Measurements from ENCODE around the gene HTR2C.
"Not testable (repeated sequence)": the region's sequence is repeated elsewhere in the genome, so short reads cannot be mapped to it uniquely, and the experiment has no call there.

The HTR2C gene

GRCh38 chrX:114924856-114925255 lies 341.0 kb downstream of the HTR2C start:
- no peaks in the 10 kb centered on the region for H3K27me3 ChIP-seq (ENCODE audit: insufficient read depth, poor library complexity, severe bottlenecking)

GRCh38 chrX:114930227-114930626 lies 346.3 kb downstream of the HTR2C start:
- Histone ChIP-seq H3K4me3 (ENCODE audit: severe bottlenecking) (no peak overlapping the region), H3K9me3 (ENCODE audit: severe bottlenecking) (no peaks in the 10 kb centered on the region), H3K27me3 (ENCODE audit: insufficient read depth, poor library complexity, severe bottlenecking) (no peaks in the 10 kb centered on the region), H3K27ac (ENCODE audit: poor library complexity, severe bottlenecking) (no peak overlapping the region), H3K4me1 (ENCODE audit: insufficient read depth, poor library complexity, severe bottlenecking) (no peaks in the 10 kb centered on the region), H3K36me3 (ENCODE audit: low read depth) (no peaks in the 10 kb centered on the region)
- ATAC-seq (ENCODE audit: low read depth) (no peak), DNase-seq (ENCODE audit: low spot score) (no peak)
- no peak for TF ChIP-seq CTCF (IDR thresholded peaks at IDR 0.05; ENCODE audit: poor library complexity, severe bottlenecking)

More at GRCh38 chrX:114924856-114925255, 341.0 kb downstream of the HTR2C start:
- H3K27ac ChIP-seq (ENCODE audit: poor library complexity, severe bottlenecking), result no peak overlapping the region
- H3K9me3 ChIP-seq (ENCODE audit: severe bottlenecking), result no peaks in the 10 kb centered on the region
- TF ChIP-seq CTCF (IDR thresholded peaks at IDR 0.05; ENCODE audit: poor library complexity, severe bottlenecking), result no peak
- no peak for DNase-seq (ENCODE audit: low spot score)
- no peaks in the 10 kb centered on the region for H3K36me3 ChIP-seq (ENCODE audit: low read depth)
- no peak for ATAC-seq (ENCODE audit: low read depth)
- H3K4me3 ChIP-seq (ENCODE audit: severe bottlenecking), result no peak overlapping the region
- no peaks in the 10 kb centered on the region for H3K4me1 ChIP-seq (ENCODE audit: insufficient read depth, poor library complexity, severe bottlenecking)

GRCh38 chrX:114932550-114932949 lies 348.7 kb downstream of the HTR2C start:
- ATAC-seq (ENCODE audit: low read depth), result no peak

GRCh38 chrX:114933291-114933690 lies 349.4 kb downstream of the HTR2C start:
- not testable (repeated sequence) for DNase-seq (ENCODE audit: low spot score); H3K36me3 ChIP-seq (ENCODE audit: low read depth); H3K9me3 ChIP-seq (ENCODE audit: severe bottlenecking); ATAC-seq (ENCODE audit: low read depth); H3K4me3 ChIP-seq (ENCODE audit: severe bottlenecking); H3K4me1 ChIP-seq (ENCODE audit: insufficient read depth, poor library complexity, severe bottlenecking); H3K27me3 ChIP-seq (ENCODE audit: insufficient read depth, poor library complexity, severe bottlenecking); H3K27ac ChIP-seq (ENCODE audit: poor library complexity, severe bottlenecking)

More at GRCh38 chrX:114932550-114932949, 348.7 kb downstream of the HTR2C start:
- Histone ChIP-seq H3K9me3 (ENCODE audit: severe bottlenecking) (no peaks in the 10 kb centered on the region), H3K4me3 (ENCODE audit: severe bottlenecking) (no peak overlapping the region), H3K27ac (ENCODE audit: poor library complexity, severe bottlenecking) (no peak overlapping the region), H3K27me3 (ENCODE audit: insufficient read depth, poor library complexity, severe bottlenecking) (no peaks in the 10 kb centered on the region), H3K4me1 (ENCODE audit: insufficient read depth, poor library complexity, severe bottlenecking) (no peaks in the 10 kb centered on the region), H3K36me3 (ENCODE audit: low read depth) (no peaks in the 10 kb centered on the region)
- DNase-seq (ENCODE audit: low spot score), result no peak
- no peak for TF ChIP-seq CTCF (IDR thresholded peaks at IDR 0.05; ENCODE audit: poor library complexity, severe bottlenecking)

GRCh38 chrX:114937090-114937489 lies 353.2 kb downstream of the HTR2C start:
- not testable (repeated sequence) for H3K27me3 ChIP-seq (ENCODE audit: insufficient read depth, poor library complexity, severe bottlenecking); ATAC-seq (ENCODE audit: low read depth); H3K27ac ChIP-seq (ENCODE audit: poor library complexity, severe bottlenecking); H3K36me3 ChIP-seq (ENCODE audit: low read depth); H3K9me3 ChIP-seq (ENCODE audit: severe bottlenecking); DNase-seq (ENCODE audit: low spot score); H3K4me3 ChIP-seq (ENCODE audit: severe bottlenecking); H3K4me1 ChIP-seq (ENCODE audit: insufficient read depth, poor library complexity, severe bottlenecking)

GRCh38 chrX:114952696-114953095 lies 368.8 kb downstream of the HTR2C start:
- DNase-seq (ENCODE audit: low spot score) (no peak), ATAC-seq (ENCODE audit: low read depth) (no peak)
- no peaks in the 10 kb centered on the region for H3K9me3 ChIP-seq (ENCODE audit: severe bottlenecking)
- H3K4me3 ChIP-seq (ENCODE audit: severe bottlenecking), result no peak overlapping the region
- no peaks in the 10 kb centered on the region for H3K27me3 ChIP-seq (ENCODE audit: insufficient read depth, poor library complexity, severe bottlenecking)
- no peaks in the 10 kb centered on the region for H3K36me3 ChIP-seq (ENCODE audit: low read depth)
- no peak for TF ChIP-seq CTCF (IDR thresholded peaks at IDR 0.05; ENCODE audit: poor library complexity, severe bottlenecking)
- H3K27ac ChIP-seq (ENCODE audit: poor library complexity, severe bottlenecking), result no peak overlapping the region
- no peaks in the 10 kb centered on the region for H3K4me1 ChIP-seq (ENCODE audit: insufficient read depth, poor library complexity, severe bottlenecking)

All from RWPE2 (cell line).